Progenitor cell of endocrine pancreas (in vitro differentiated cells): ENCODE measurements around the gene SHISA6. TPM values are rescaled to one million over a fixed set of nuclear protein-coding genes. Genes with fewer than 3 reads are reported as not detected.
A peak's percentile ranks its signal among the peaks of the same experiment; 100 is the strongest.

ENCODE experiments used
- DNase-seq: peaks from one replicate; pipeline ENCODE4 v3.0.0; 2021; ENCODE audit warnings: low spot score; ENCODE audit not compliant: unreplicated experiment
- H3K27ac Mint-ChIP-seq: 2 replicates; pipeline ENCODE4 v1.8.0; 2021; ENCODE audit warnings: mild to moderate bottlenecking, moderate library complexity, mixed read lengths
- H3K27me3 Mint-ChIP-seq: 2 replicates; pipeline ENCODE4 v1.8.0; 2021; ENCODE audit warnings: mixed read lengths
- H3K36me3 Mint-ChIP-seq: 2 replicates; pipeline ENCODE4 v1.8.0; 2022; ENCODE audit warnings: mixed read lengths; ENCODE audit not compliant: insufficient read depth
- H3K4me1 Mint-ChIP-seq: 2 replicates; pipeline ENCODE4 v1.8.0; 2021; ENCODE audit warnings: low read depth, mixed read lengths
- H3K4me3 Mint-ChIP-seq: 2 replicates; pipeline ENCODE4 v1.8.0; 2021; ENCODE audit warnings: low read depth, mild to moderate bottlenecking, moderate library complexity, mixed read lengths
- H3K9me3 Mint-ChIP-seq: 2 replicates; pipeline ENCODE4 v1.8.0; 2021; ENCODE audit warnings: low read depth, mixed read lengths
- total RNA-seq: library from RNA; stranded (reverse); gene quantifications from 2 replicates; pipeline ENCODE4 v1.2.1, GENCODE V29; 2021
- TF ChIP-seq, protein P1 (sequence below): fragments of 200-600 bp; sonication (generic); IDR thresholded peaks from one replicate; pipeline ENCODE4 v1.5.0; 2021; ENCODE audit warnings: antibody characterized with exemption, mild to moderate bottlenecking; ENCODE audit not compliant: unreplicated experiment

Gene SHISA6
- total RNA-seq, 1 donor from 2014 or later: 1.0 TPM

- no peaks in the 10 kb centered on the region for H3K9me3 Mint-ChIP-seq
- H3K36me3 Mint-ChIP-seq: no peaks in the 10 kb centered on the region
- no peak overlapping the region for H3K27ac Mint-ChIP-seq
- TF ChIP-seq, protein P1, sequence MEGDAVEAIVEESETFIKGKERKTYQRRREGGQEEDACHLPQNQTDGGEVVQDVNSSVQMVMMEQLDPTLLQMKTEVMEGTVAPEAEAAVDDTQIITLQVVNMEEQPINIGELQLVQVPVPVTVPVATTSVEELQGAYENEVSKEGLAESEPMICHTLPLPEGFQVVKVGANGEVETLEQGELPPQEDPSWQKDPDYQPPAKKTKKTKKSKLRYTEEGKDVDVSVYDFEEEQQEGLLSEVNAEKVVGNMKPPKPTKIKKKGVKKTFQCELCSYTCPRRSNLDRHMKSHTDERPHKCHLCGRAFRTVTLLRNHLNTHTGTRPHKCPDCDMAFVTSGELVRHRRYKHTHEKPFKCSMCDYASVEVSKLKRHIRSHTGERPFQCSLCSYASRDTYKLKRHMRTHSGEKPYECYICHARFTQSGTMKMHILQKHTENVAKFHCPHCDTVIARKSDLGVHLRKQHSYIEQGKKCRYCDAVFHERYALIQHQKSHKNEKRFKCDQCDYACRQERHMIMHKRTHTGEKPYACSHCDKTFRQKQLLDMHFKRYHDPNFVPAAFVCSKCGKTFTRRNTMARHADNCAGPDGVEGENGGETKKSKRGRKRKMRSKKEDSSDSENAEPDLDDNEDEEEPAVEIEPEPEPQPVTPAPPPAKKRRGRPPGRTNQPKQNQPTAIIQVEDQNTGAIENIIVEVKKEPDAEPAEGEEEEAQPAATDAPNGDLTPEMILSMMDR: no peak
- no peak for DNase-seq
- H3K4me3 Mint-ChIP-seq: no peak overlapping the region
- H3K4me1 Mint-ChIP-seq: no peaks in the 10 kb centered on the region
- H3K27me3 Mint-ChIP-seq: no peaks in the 10 kb centered on the region
These were observed 49.8 kb downstream of the SHISA6 start for GRCh38 chr17:11290814-11291213.

GRCh38 chr17:11292491-11292890, 51.5 kb downstream of the SHISA6 start:
- H3K9me3 Mint-ChIP-seq: no peaks in the 10 kb centered on the region
- H3K4me1 Mint-ChIP-seq: no peaks in the 10 kb centered on the region
- H3K27ac Mint-ChIP-seq: no peak overlapping the region
- no peaks in the 10 kb centered on the region for H3K36me3 Mint-ChIP-seq
- TF ChIP-seq, protein P1: no peak
- peaks cover 12% of the 10 kb centered on the region for H3K27me3 Mint-ChIP-seq
- DNase-seq: no peak
- H3K4me3 Mint-ChIP-seq: no peak overlapping the region

GRCh38 chr17:11293480-11293879, 52.5 kb downstream of the SHISA6 start:
- H3K4me3 Mint-ChIP-seq: no peak overlapping the region
- no peak overlapping the region for H3K27ac Mint-ChIP-seq
- DNase-seq: no peak

GRCh38 chr17:11294826-11295225, 53.8 kb downstream of the SHISA6 start:
- no peak overlapping the region for H3K4me3 Mint-ChIP-seq
- no peaks in the 10 kb centered on the region for H3K4me1 Mint-ChIP-seq
- H3K27ac Mint-ChIP-seq: no peak overlapping the region
- DNase-seq: no peak
- no peaks in the 10 kb centered on the region for H3K36me3 Mint-ChIP-seq
- no peaks in the 10 kb centered on the region for H3K9me3 Mint-ChIP-seq
- TF ChIP-seq, protein P1: no peak
- H3K27me3 Mint-ChIP-seq: peaks cover 15% of the 10 kb centered on the region

More at GRCh38 chr17:11293480-11293879, 52.5 kb downstream of the SHISA6 start:
- Mint-ChIP-seq H3K9me3 (no peaks in the 10 kb centered on the region), H3K4me1 (no peaks in the 10 kb centered on the region), H3K36me3 (no peaks in the 10 kb centered on the region), H3K27me3 (peaks cover 15% of the 10 kb centered on the region)
- TF ChIP-seq, protein P1: no peak

- TF ChIP-seq, protein P1: peak; percentile 70
- no peaks in the 10 kb centered on the region for H3K36me3 Mint-ChIP-seq
- no peaks in the 10 kb centered on the region for H3K4me1 Mint-ChIP-seq
- peaks cover 15% of the 10 kb centered on the region for H3K27me3 Mint-ChIP-seq
- no peak overlapping the region for H3K27ac Mint-ChIP-seq
- H3K4me3 Mint-ChIP-seq: no peak overlapping the region
- no peaks in the 10 kb centered on the region for H3K9me3 Mint-ChIP-seq
- DNase-seq: no peak
These were observed 56.0 kb downstream of the SHISA6 start for GRCh38 chr17:11296994-11297393.
